AG04450 (cell line): Measurements from ENCODE around the gene TACC2. TPM values are rescaled to one million over a fixed set of nuclear protein-coding genes. Genes with fewer than 3 reads are reported as not detected.
A peak's percentile ranks its signal among the peaks of the same experiment; 100 is the strongest.

Experiments used
- CTCF ChIA-PET: fragments of 300-600, 350-600 bp; formaldehyde crosslinking; extraction: SDS; loops from one replicate; lab custom pipeline; 2022; ENCODE audit warnings: antibody characterized with exemption, inconsistent platforms; lab: Charles Lee
- POLR2A ChIA-PET: fragments of 350-600 bp; formaldehyde crosslinking; extraction: SDS; loops from one replicate; lab custom pipeline; 2021; ENCODE audit warnings: antibody characterized with exemption, inconsistent platforms; lab: Yijun Ruan, JAX
- DNase-seq: peaks from one replicate; pipeline ENCODE4 v3.0.0-alpha.2; 2011; ENCODE audit warnings: low read depth, low spot score
- H3K27ac ChIP-seq: one replicate; pipeline ENCODE4 v1.5.1; 2012; ENCODE audit warnings: low read depth, low read length, control low read depth
- H3K27me3 ChIP-seq: one replicate; pipeline ENCODE4 v1.6.0; 2012; ENCODE audit warnings: low read length; ENCODE audit not compliant: control insufficient read depth, insufficient read depth
- H3K4me3 ChIP-seq: 2 replicates; pipeline ENCODE4 v1.5.1; 2011; ENCODE audit warnings: mild to moderate bottlenecking, low read depth, low read length, control low read depth
- H3K9me3 ChIP-seq: 2 replicates; pipeline ENCODE4 v1.5.1; 2012; ENCODE audit warnings: low read length; ENCODE audit not compliant: control insufficient read depth, insufficient read depth
- CTCF ChIP-seq: IDR thresholded peaks from 2 replicates; pipeline ENCODE4 v1.5.1; 2011; ENCODE audit warnings: low read depth, low read length, control low read depth, inconsistent platforms
- polyA plus RNA-seq: library from polyadenylated mRNA; depleted of rRNA; stranded (reverse); fragments of >200 nt; gene quantifications from 2 replicates; pipeline ENCODE4 v1.2.3, GENCODE V29; 2011

TACC2 gene
- polyA plus RNA-seq, 1 experiment: 16.8 TPM

GRCh38 chr10:122162671-122163173 lies 173.8 kb downstream of the TACC2 start:
- Histone ChIP-seq H3K27me3 (no peaks in the 10 kb centered on the region), H3K9me3 (no peaks in the 10 kb centered on the region; the same call in 1 of the 2 replicates), H3K27ac (no peak overlapping the region), H3K4me3 (peak overlapping the region; percentile 57)
- TF ChIP-seq CTCF: 0 out of 2 replicates have a peak, but pooled peaks have one; percentile 3
- ChIA-PET POLR2A (interaction anchor here (0.5 to 1.5 kb wide), 4 partner anchors 14 to 188 kb away, joined by 3 to 5 read pairs (median 3); partner anchors contain the start of gene NSMCE4A), CTCF (interaction anchor here (0.6 to 2.3 kb wide), 6 partner anchors 19 to 207 kb away, joined by 3 to 14 read pairs (median 3); no protein-coding TSS in a partner anchor)
- no peak for DNase-seq

GRCh38 chr10:122163174-122164022 lies 174.4 kb downstream of the TACC2 start:
- Histone ChIP-seq H3K27me3 (no peaks in the 10 kb centered on the region), H3K4me3 (peak overlapping the region; percentile 57), H3K27ac (no peak overlapping the region), H3K9me3 (no peaks in the 10 kb centered on the region; the same call in 1 of the 2 replicates)
- ChIA-PET CTCF (interaction anchor here (0.6 to 2.3 kb wide), 6 partner anchors 19 to 208 kb away, joined by 3 to 14 read pairs (median 3); no protein-coding TSS in a partner anchor), POLR2A (interaction anchor here (0.5 to 1.5 kb wide), 5 partner anchors 9 to 188 kb away, joined by 3 to 5 read pairs (median 3); partner anchors contain the start of gene NSMCE4A)
- no peak for DNase-seq
- TF ChIP-seq CTCF: no peak

GRCh38 chr10:122164023-122164601 lies 175.1 kb downstream of the TACC2 start:
- Histone ChIP-seq H3K27ac (no peak overlapping the region), H3K27me3 (no peaks in the 10 kb centered on the region), H3K9me3 (no peaks in the 10 kb centered on the region; the same call in 1 of the 2 replicates), H3K4me3 (peak overlapping the region; percentile 57)
- CTCF ChIA-PET: interaction anchor here (1.4 to 2.3 kb wide), 2 partner anchors 18 to 22 kb away, joined by 3 to 14 read pairs; no protein-coding TSS in a partner anchor
- no peak for TF ChIP-seq CTCF
- POLR2A ChIA-PET: interaction anchor here (0.6 to 1.0 kb wide), 2 partner anchors 13 to 42 kb away, joined by 3 read pairs; no protein-coding TSS in a partner anchor
- DNase-seq: no peak

- no peak for DNase-seq
- ChIA-PET CTCF (no interaction called here), POLR2A (interaction anchor here (0.6 kb wide), 1 partner anchor 42 kb away, joined by 3 read pairs; no protein-coding TSS in a partner anchor)
- no peaks in the 10 kb centered on the region for H3K27me3 ChIP-seq
- H3K4me3 ChIP-seq: no peak overlapping the region
- no peak for TF ChIP-seq CTCF
- no peaks in the 10 kb centered on the region; the same call in 1 of the 2 replicates for H3K9me3 ChIP-seq
- H3K27ac ChIP-seq: no peak overlapping the region
These were observed 176.0 kb downstream of the TACC2 start for GRCh38 chr10:122164815-122165483.
